Endothelial cell of umbilical vein (primary cell): ENCODE measurements around the gene CFL2. TPM values are rescaled to one million over a fixed set of nuclear protein-coding genes. Genes with fewer than 3 reads are reported as not detected.

Experiments
- BruUV-seq: library from RNA; stranded (reverse); fragments of 400-500 nt; replicated peaks from 2 replicates; lab custom pipeline; 2021; lab: Mats Ljungman, UMichigan
- CTCF ChIA-PET: fragments of 300-600, 350-600 bp; sonication (Branson Sonifier 250); formaldehyde crosslinking; loops from one replicate; lab custom pipeline; 2021; ENCODE audit warnings: antibody characterized with exemption, inconsistent platforms; lab: Charles Lee
- POLR2A ChIA-PET: fragments of 300-600, 350-600 bp; sonication (Branson Sonifier 250); formaldehyde crosslinking; loops from one replicate; lab custom pipeline; 2021; ENCODE audit warnings: antibody characterized with exemption, inconsistent platforms; lab: Charles Lee
- DNase-seq: peaks from one replicate; pipeline ENCODE4 v3.0.0-alpha.2; 2011; ENCODE audit warnings: low read depth, low spot score
- FAIRE-seq: peaks from 2 replicates; lab custom pipeline; 2011; peaks lifted over from hg19 to GRCh38; lab: Jason Lieb, UNC
- H2AFZ ChIP-seq: 2 replicates; pipeline ENCODE4 v1.6.0; 2012; ENCODE audit warnings: low read depth, low read length, control low read depth, inconsistent platforms
- H3K27ac ChIP-seq: 2 replicates; pipeline ENCODE4 v1.5.1; 2011; ENCODE audit warnings: low read depth, mild to moderate bottlenecking, control low read depth, low read length, moderate library complexity; ENCODE audit not compliant: insufficient read depth
- H3K27me3 ChIP-seq, 2 experiments: 2 replicates each; pipeline versions ENCODE4 v1.6.0 to v1.6.1; 2011; ENCODE audit warnings: low read length in 2 of 2, mixed read lengths in 1 of 2; ENCODE audit not compliant: control insufficient read depth in 2 of 2, insufficient read depth in 2 of 2
- H3K36me3 ChIP-seq, 2 experiments: 2 replicates in 1 of 2; 3 replicates in 1 of 2; pipeline ENCODE4 v1.5.1; 2011; ENCODE audit warnings: low read length in 2 of 2, mild to moderate bottlenecking in 1 of 2, moderate library complexity in 1 of 2; ENCODE audit not compliant: control insufficient read depth in 2 of 2, insufficient read depth in 2 of 2; ENCODE audit errors: extremely low read depth in 1 of 2
- H3K4me1 ChIP-seq: 3 replicates; pipeline ENCODE4 v1.5.1; 2011; ENCODE audit warnings: mild to moderate bottlenecking, low read length; ENCODE audit not compliant: control insufficient read depth, insufficient read depth; ENCODE audit errors: extremely low read depth
- H3K4me2 ChIP-seq: 2 replicates; pipeline ENCODE4 v1.6.1; 2011; ENCODE audit warnings: low read length, control low read depth, mixed read lengths; ENCODE audit not compliant: insufficient read depth
- H3K4me3 ChIP-seq, 3 experiments: fragments of 200-600 bp in 1 of 3; sonication (generic), shearing (Covaris generic) in 1 of 3; replicated peaks in 1 of 3; 2 replicates each; pipeline ENCODE4 v1.5.1; 2011 to 2016; ENCODE audit warnings: control low read depth in 3 of 3, low read length in 3 of 3, mild to moderate bottlenecking in 2 of 3, inconsistent platforms in 1 of 3, low read depth in 1 of 3, moderate library complexity in 1 of 3; ENCODE audit not compliant: insufficient read depth in 1 of 3
- H3K79me2 ChIP-seq: 2 replicates; pipeline ENCODE4 v1.6.0; 2012; ENCODE audit warnings: low read length, inconsistent platforms; ENCODE audit not compliant: control insufficient read depth, insufficient read depth
- H3K9ac ChIP-seq: replicated peaks from 2 replicates; pipeline ENCODE3; 2011; ENCODE audit warnings: low read length, control low read depth; ENCODE audit not compliant: insufficient read depth; ENCODE audit errors: extremely low read depth
- H3K9me1 ChIP-seq: replicated peaks from 3 replicates; pipeline ENCODE4 v1.6.0; 2011; ENCODE audit warnings: mild to moderate bottlenecking, low read length; ENCODE audit not compliant: control insufficient read depth, insufficient read depth; ENCODE audit errors: extremely low read depth
- H3K9me3 ChIP-seq: replicated peaks from 2 replicates; pipeline ENCODE4 v1.5.1; 2012; ENCODE audit warnings: low read length, inconsistent platforms; ENCODE audit not compliant: control insufficient read depth, insufficient read depth
- H4K20me1 ChIP-seq: replicated peaks from 2 replicates; pipeline ENCODE3; 2011; ENCODE audit warnings: mild to moderate bottlenecking, low read length; ENCODE audit not compliant: control insufficient read depth, insufficient read depth; ENCODE audit errors: extremely low read depth
- EZH2 ChIP-seq: IDR thresholded peaks from 2 replicates; pipeline ENCODE4 v1.6.1; 2012; ENCODE audit warnings: borderline replicate concordance, low read depth, mild to moderate bottlenecking, moderate library complexity, low read length, inconsistent platforms; ENCODE audit not compliant: severe bottlenecking
- FOS ChIP-seq: IDR thresholded peaks from 2 replicates; pipeline ENCODE4 v1.6.1; 2011; ENCODE audit warnings: mild to moderate bottlenecking, low read length, moderate library complexity, borderline replicate concordance; ENCODE audit not compliant: insufficient read depth
- GATA2 ChIP-seq: IDR thresholded peaks from 2 replicates; pipeline ENCODE4 v1.7.0; 2011; ENCODE audit warnings: low read depth, mild to moderate bottlenecking, moderate library complexity, mixed read lengths, low read length; ENCODE audit not compliant: insufficient read length, insufficient read depth
- JUN ChIP-seq: IDR thresholded peaks from 2 replicates; pipeline ENCODE4 v1.6.1; 2011; ENCODE audit warnings: borderline replicate concordance, low read depth; ENCODE audit not compliant: insufficient read length, insufficient read depth
- MYC ChIP-seq: IDR thresholded peaks from one replicate; pipeline ENCODE4 v1.6.1; 2011; ENCODE audit warnings: mild to moderate bottlenecking, low read depth, low read length
- POLR2A ChIP-seq: IDR thresholded peaks from 2 replicates; pipeline ENCODE4 v1.6.1; 2012; ENCODE audit warnings: low read depth, mild to moderate bottlenecking, control low read depth, low read length
- POLR2AphosphoS5 ChIP-seq: IDR thresholded peaks from 2 replicates; pipeline ENCODE4 v1.6.1; 2012; ENCODE audit warnings: low read depth, mild to moderate bottlenecking, control low read depth, low read length, moderate library complexity; ENCODE audit not compliant: insufficient read depth
- dilution Hi-C: fragments of 300-500 bp; cut with MboI; formaldehyde crosslinking; loops from one replicate; pipeline ENCODE4 v1.15.0; 2019; ENCODE audit warnings: low sequenced_read_pairs; ENCODE audit not compliant: extremely low pct_ligation_motif_present
- intact Hi-C: fragments of 100-400 bp; cut with micrococcal nuclease; formaldehyde crosslinking; loops from one replicate; pipeline ENCODE4 v1.10.0; 2022
- polyA plus RNA-seq, 4 experiments: library from polyadenylated mRNA; depleted of rRNA in 3 of 4; stranded (reverse) in 3 of 4; unstranded in 1 of 4; fragments of >200 nt; gene quantifications; 2 replicates each; pipeline versions ENCODE4 v1.2.1 to v1.2.3, GENCODE V29; 2011 to 2012; ENCODE audit warnings: missing spikeins in 1 of 4
- total RNA-seq: library from RNA; stranded (reverse); gene quantifications from 2 replicates; pipeline ENCODE4 v1.2.3, GENCODE V29; 2021
- TF ChIP-seq, protein P1 (sequence below), 2 donors: IDR thresholded peaks; 1 replicate in 1 of 2; 2 replicates in 1 of 2; pipeline ENCODE4 v1.5.1; 2011; ENCODE audit warnings: low read length in 2 of 2, mild to moderate bottlenecking in 2 of 2, moderate library complexity in 2 of 2, control low read depth in 1 of 2, inconsistent platforms in 1 of 2, low read depth in 1 of 2; ENCODE audit not compliant: insufficient read depth in 1 of 2; ENCODE audit errors: extremely low read depth in 1 of 2
- TF ChIP-seq, protein P2 (sequence below): IDR thresholded peaks from 2 replicates; pipeline ENCODE4 v1.6.1; 2011; ENCODE audit not compliant: insufficient read depth, insufficient read length

The CFL2 gene
- total and polyA plus RNA-seq, 2 donors (not counting 3 experiments of a cell fraction or from before 2014, with no cell fraction given), result 42.8 to 98.1 TPM

DNA sequence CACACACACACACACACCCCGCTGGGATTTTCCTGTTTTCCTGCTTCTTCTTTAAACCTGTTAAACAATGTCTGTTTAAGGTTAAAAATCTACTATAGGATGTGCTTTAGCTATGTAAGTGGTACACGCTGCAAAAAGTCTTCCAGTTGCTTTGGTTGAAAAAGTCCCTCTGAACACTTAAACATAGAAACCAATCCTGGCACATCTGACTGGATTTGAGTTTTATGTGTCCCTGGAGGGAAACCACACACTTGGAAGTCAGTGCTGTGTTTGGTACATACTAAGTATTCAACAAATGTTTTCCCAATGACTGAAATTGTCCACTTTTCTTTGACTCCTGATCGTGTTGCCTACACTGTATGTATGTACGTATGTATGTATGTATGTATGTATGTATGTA is 22.0 kb downstream of the CFL2 start:
- Histone ChIP-seq H3K9me3 (no peaks in the 10 kb centered on the region), H3K27ac (no peak overlapping the region), H2AFZ (no peak overlapping the region), H3K4me2 (no peak overlapping the region), H3K79me2 (no peaks in the 10 kb centered on the region), H4K20me1 (no peaks in the 10 kb centered on the region), H3K4me3 (no peak overlapping the region), H3K36me3 (no peaks in the 10 kb centered on the region), H3K27me3 (no peaks in the 10 kb centered on the region), H3K9me1 (no peaks in the 10 kb centered on the region), H3K9ac (no peak overlapping the region), H3K4me1 (no peaks in the 10 kb centered on the region)
- ChIA-PET CTCF (interaction anchor here (1.2 to 2.3 kb wide), 4 partner anchors 9 to 30 kb away, joined by 4 to 9 read pairs (median 4); no protein-coding TSS in a partner anchor), POLR2A (no interaction called here)
- intact Hi-C loops, result loop anchor here (2.0 kb wide), 1 partner anchor 14 kb away; no protein-coding TSS in a partner anchor
- FAIRE-seq, result no peak
- dilution Hi-C loops, result no loop called here
- no peak for TF ChIP-seq FOS
- DNase-seq, result no peak
- BruUV-seq, result no TSS peak

DNA sequence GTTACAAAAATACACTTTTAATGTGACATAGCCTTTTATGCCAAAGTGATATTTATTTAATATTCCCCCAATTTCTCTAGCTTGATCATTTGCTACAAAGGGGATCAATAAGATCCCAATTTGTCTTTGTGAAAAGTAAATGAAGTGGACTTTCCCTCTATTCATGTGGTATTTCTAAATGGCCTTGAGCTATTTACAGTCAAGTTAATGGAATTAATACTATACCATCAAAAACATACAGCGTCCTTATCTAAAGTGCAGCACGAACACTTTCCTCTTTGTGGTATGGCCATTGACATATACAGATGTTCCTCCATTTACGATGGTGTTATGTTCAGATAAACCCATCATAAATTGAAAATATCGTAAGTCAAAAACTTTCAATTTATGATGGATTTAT is 23.2 kb downstream of the CFL2 start:
- intact Hi-C loops, result no loop called here
- DNase-seq, result no peak
- Histone ChIP-seq H3K27ac (no peak overlapping the region), H2AFZ (no peak overlapping the region), H3K9ac (no peak overlapping the region), H3K36me3 (no peaks in the 10 kb centered on the region), H4K20me1 (no peaks in the 10 kb centered on the region), H3K9me1 (no peaks in the 10 kb centered on the region), H3K9me3 (no peaks in the 10 kb centered on the region), H3K4me3 (no peak overlapping the region), H3K4me1 (no peaks in the 10 kb centered on the region), H3K79me2 (no peaks in the 10 kb centered on the region), H3K27me3 (no peaks in the 10 kb centered on the region), H3K4me2 (no peak overlapping the region)
- CTCF ChIA-PET, result interaction anchor here (1.2 to 1.5 kb wide), 2 partner anchors 9 to 32 kb away, joined by 4 to 6 read pairs; no protein-coding TSS in a partner anchor
- POLR2A ChIA-PET, result no interaction called here
- no TSS peak for BruUV-seq
- no peak for TF ChIP-seq POLR2AphosphoS5
- TF ChIP-seq MYC, result no peak
- TF ChIP-seq JUN, result no peak
- TF ChIP-seq GATA2, result no peak
- no peak for TF ChIP-seq FOS
- TF ChIP-seq EZH2, result no peak
- TF ChIP-seq, protein P1, sequence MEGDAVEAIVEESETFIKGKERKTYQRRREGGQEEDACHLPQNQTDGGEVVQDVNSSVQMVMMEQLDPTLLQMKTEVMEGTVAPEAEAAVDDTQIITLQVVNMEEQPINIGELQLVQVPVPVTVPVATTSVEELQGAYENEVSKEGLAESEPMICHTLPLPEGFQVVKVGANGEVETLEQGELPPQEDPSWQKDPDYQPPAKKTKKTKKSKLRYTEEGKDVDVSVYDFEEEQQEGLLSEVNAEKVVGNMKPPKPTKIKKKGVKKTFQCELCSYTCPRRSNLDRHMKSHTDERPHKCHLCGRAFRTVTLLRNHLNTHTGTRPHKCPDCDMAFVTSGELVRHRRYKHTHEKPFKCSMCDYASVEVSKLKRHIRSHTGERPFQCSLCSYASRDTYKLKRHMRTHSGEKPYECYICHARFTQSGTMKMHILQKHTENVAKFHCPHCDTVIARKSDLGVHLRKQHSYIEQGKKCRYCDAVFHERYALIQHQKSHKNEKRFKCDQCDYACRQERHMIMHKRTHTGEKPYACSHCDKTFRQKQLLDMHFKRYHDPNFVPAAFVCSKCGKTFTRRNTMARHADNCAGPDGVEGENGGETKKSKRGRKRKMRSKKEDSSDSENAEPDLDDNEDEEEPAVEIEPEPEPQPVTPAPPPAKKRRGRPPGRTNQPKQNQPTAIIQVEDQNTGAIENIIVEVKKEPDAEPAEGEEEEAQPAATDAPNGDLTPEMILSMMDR (IDR thresholded peaks at IDR 0.05; ENCODE audit: extremely low read depth in 1 of 2, insufficient read depth in 1 of 2, low read depth in 1 of 2, low read length in 2 of 2), result no peak
- TF ChIP-seq, protein P2, sequence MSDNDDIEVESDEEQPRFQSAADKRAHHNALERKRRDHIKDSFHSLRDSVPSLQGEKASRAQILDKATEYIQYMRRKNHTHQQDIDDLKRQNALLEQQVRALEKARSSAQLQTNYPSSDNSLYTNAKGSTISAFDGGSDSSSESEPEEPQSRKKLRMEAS, result no peak
- TF ChIP-seq POLR2A, result no peak
- dilution Hi-C loops, result no loop called here
- no peak for FAIRE-seq
